ENCODE measurements around the gene CLSTN2. TPM values are rescaled to one million over a fixed set of nuclear protein-coding genes. Genes with fewer than 3 reads are reported as not detected.

CLSTN2 gene
- total RNA-seq, 1 donor from 2014 or later: 7.1 TPM

GRCh38 chr3:140284372-140284771, 349.4 kb downstream of the CLSTN2 start:
- DNase-seq (ENCODE audit: low spot score): no peak

- DNase-seq (ENCODE audit: low spot score): no peak
Measured at GRCh38 chr3:140285380-140285779, 350.4 kb downstream of the CLSTN2 start.

DNA sequence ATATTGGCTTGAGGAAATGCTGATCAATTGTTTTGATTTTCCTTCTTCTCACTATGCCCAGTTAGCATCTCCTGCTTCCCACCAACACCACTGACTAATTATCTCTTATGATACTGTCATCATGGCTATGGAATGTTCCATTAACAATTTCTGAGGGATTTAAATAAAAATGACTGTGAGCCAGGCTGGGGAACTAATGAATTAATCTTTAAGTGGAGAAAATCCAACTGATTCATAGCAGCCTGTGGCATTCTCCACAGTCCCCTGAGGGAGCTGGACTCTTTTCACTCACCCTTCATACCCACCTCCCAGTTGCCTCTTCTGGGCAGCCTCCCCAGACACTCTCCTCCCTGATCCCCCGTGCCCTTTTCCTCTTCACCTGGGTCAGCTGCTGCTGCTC, 353.6 kb downstream of the CLSTN2 start:
- DNase-seq (ENCODE audit: low spot score): no peak

DNA sequence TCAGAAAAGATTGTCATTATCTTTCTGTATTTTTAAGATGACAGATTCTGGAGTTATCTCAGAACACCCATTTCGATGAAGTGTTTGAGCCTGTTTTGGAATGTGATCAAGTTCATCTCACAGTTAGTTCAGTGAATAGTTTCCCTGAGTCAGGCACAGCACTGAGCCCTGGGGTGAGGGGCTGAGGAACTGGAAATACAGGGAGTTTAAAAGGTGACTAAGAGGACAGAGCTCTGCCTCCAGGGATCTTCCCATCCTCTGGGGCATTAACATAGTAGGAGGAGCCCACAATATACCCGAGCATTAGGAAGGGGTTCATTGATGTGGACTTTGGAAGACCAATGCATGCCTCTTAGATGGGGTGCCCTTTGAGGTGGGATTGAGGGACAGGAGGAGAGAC, 355.1 kb downstream of the CLSTN2 start:
- DNase-seq (ENCODE audit: low spot score): no peak

- no peak for DNase-seq (ENCODE audit: low spot score)
Measured at GRCh38 chr3:140292170-140292569, 357.2 kb downstream of the CLSTN2 start.

GRCh38 chr3:140292684-140293083, 357.7 kb downstream of the CLSTN2 start:
- peak; percentile 24 for DNase-seq (ENCODE audit: low spot score)

DNA sequence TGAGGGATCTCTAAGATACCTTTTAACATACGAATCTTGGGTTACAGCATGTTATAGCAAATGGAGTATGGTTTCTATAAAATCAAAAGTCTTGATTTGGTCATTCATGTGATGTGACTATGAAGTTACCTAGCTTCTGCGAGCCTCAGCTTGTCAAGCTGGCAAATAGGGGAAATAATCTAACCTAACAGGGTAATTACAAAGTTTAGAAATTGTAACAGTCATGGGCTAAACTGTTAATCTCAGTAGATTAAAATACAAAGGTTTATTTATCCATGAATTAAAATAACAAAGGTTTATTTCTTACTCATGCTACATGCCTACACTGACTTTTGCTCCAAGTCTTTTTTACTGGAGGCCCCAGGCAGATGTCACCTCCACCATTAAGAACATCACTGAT, 359.1 kb downstream of the CLSTN2 start:
- no peak for DNase-seq (ENCODE audit: low spot score)

- DNase-seq (ENCODE audit: low spot score): no peak
Measured at GRCh38 chr3:140296796-140297352, 361.9 kb downstream of the CLSTN2 start.

DNA sequence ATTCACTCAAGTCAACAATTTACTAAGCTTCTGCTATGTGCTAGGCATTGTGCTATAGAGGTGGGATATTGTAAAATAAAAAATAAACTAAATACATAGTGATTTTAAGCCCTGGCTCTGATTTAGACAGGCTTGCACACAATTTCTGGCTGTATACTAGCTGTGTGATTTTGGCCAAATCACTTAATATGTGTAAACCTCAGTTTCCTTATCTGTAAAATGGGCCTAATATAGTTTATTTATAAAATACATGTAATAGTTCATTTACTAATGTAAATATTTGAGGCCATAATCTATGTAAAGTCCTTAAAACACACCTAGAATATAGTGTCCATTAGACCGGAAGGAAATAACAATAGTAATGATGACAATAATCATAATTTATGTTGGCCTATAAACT, 363.1 kb downstream of the CLSTN2 start:
- no peak for DNase-seq (ENCODE audit: low spot score)

DNA sequence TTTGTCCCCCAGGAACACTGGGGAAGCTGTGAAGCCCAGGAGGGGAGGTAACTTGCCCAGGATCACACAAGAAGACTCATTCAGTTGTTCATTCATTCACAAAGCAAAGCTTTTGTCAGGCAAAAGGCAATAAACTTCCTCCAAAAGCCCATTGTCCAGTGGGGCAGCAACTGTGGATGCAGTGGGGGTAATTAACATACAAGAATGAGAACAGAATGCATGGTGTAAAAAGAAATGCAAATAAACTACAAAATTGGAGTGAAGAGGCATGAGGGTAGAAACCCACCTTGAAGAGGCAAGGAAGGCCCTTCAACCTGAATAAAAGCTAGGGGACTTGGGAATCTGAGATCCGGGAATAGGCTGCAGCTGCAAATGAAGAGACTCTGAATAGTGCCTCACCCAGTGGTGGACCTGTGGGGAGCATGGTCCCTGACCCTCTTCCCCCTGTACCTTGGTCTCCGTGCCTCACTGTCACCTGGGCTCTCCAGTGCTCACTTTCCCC, 363.6 kb downstream of the CLSTN2 start:
- DNase-seq (ENCODE audit: low spot score): no peak

DNA sequence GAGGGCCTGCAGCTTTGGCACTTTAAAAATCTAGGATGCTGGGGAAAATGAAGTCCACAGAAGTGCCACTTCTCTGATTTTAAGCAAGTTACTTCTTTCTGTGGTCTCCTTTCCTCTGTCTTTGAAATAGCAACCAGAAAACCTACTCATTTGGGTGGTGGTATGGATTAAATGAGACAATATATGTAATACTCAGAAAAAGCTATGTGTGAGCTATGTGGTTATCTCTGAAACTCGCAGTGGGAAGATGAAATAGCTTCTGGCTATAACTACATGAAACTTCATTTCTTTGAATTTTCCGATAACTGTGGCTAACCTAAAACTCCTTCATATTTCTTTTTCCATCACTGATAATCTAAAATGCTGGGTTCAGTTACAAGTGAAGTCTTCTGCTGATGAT, 368.9 kb downstream of the CLSTN2 start:
- DNase-seq (ENCODE audit: low spot score): no peak

- DNase-seq (ENCODE audit: low spot score): no peak
Measured at GRCh38 chr3:140308535-140308934, 373.6 kb downstream of the CLSTN2 start.

GRCh38 chr3:140311428-140311827, 376.4 kb downstream of the CLSTN2 start:
- no peak for DNase-seq (ENCODE audit: low spot score)

GRCh38 chr3:140315955-140316354, 381.0 kb downstream of the CLSTN2 start:
- no peak for DNase-seq (ENCODE audit: low spot score)

- no peak for DNase-seq (ENCODE audit: low spot score)
Measured at GRCh38 chr3:140316466-140316865, 381.5 kb downstream of the CLSTN2 start.

- no peak for DNase-seq (ENCODE audit: low spot score)
Measured at GRCh38 chr3:140316868-140317400, 381.9 kb downstream of the CLSTN2 start.

DNA sequence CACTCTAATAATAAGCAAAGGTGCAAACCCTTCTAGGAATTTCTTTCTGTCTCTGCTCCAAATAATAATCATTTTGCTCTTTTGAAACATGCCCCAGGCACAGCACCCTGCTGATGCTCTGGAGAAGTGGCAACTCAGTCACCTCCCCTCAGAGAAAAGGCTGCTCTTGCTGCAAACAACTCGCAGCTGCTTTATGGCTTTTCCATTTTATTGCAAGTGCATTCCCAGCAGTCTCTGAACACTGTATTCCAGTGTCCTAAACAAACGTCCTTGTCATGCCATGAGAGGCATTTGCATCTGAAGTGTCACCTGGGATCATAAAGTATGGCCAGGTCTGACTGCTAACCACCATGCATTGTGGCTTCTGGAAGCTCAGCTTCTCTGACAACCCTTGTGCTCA, 384.8 kb downstream of the CLSTN2 start:
- no peak for DNase-seq (ENCODE audit: low spot score)

DNA sequence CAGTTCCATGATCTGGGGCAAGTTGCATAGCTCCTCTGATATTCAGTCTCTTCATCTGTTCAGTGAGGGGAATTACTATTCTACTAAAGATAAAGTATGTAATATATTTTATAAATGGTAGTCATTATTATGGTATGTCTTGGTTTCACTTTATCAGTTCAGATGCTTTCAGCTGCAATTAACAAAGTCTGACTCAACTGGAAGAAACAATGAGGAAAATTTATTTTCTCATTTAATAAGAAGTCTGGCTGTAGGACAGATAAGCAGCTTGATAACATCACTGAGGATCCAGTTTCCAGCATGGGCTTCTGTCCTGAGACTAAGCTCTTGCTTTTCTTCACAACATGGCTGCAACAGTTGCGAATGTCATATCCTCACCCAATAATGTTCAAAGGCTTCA, 388.6 kb downstream of the CLSTN2 start:
- DNase-seq (ENCODE audit: low spot score): no peak

- no peak for DNase-seq (ENCODE audit: low spot score)
Measured at GRCh38 chr3:140332131-140332530, 397.1 kb downstream of the CLSTN2 start.

DNA sequence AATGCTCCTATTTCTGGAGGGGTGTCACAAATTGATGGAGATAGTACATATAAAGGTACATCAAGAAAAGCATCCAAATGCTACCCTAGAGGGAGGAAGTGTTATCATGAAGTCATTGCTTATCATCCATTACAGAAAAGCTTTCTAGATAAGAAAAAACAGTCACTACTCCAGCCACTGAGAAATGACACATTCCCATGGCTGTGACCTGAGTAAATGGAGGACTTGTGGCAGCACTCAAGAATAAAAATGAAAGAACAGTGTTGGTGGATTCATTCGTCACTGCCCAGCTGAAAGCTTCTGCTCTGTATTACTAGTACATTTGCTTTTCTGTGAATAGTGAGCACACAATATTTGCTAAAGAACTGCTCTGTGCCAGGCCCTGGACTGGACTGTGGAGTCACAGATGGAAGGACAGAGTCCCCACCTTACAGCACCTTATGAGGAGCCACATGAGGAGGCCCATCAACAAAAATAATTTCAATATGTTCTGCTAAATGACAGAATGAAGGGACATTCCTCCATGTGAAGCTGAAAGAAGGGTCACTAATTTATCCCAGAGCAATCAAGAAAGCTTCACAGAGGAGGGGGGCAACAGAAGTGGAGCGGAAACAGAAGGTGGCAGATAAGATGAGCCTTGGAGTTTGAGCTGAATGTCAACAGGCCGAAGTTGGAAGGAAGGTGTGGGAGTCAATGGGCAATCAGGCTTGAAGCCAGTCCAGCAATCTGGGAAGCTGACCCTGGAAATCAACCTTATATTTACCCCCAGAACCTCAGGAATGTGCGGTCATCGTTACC, 399.3 kb downstream of the CLSTN2 start:
- DNase-seq (ENCODE audit: low spot score): no peak

- no peak for DNase-seq (ENCODE audit: low spot score)
Measured at GRCh38 chr3:140336465-140336864, 401.5 kb downstream of the CLSTN2 start.

DNA sequence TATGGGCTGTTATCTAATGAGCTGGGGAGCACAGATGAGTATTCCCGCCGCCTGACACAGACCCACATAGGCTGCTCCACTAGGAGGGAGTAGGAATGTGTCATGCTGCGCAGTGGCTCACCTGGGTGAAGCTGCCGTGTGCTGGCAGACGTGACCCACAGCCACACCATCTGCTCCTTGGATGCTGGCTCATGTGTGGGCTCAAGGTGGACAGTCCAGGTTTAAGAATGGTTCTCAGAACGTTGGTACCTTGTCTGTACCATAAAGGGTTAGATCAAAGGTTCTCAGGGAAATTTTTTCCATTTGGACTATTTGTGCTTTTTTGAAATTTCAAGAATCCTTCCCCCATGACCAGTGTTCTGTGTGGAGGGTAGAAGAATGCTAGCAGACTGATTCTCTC, 403.9 kb downstream of the CLSTN2 start:
- DNase-seq (ENCODE audit: low spot score): no peak

GRCh38 chr3:140341203-140341602, 406.2 kb downstream of the CLSTN2 start:
- no peak for DNase-seq (ENCODE audit: low spot score)

Data from mucosa of gallbladder (tissue), 1 donor.